ENCODE data around the gene NFATC1. TPM values are rescaled to one million over a fixed set of nuclear protein-coding genes. Genes with fewer than 3 reads are reported as not detected.
A peak's percentile ranks its signal among the peaks of the same experiment; 100 is the strongest.

Gene NFATC1
- total RNA-seq, 3 donors from 2014 or later: 62.7 to 80.8 (median 75.2) TPM

DNA sequence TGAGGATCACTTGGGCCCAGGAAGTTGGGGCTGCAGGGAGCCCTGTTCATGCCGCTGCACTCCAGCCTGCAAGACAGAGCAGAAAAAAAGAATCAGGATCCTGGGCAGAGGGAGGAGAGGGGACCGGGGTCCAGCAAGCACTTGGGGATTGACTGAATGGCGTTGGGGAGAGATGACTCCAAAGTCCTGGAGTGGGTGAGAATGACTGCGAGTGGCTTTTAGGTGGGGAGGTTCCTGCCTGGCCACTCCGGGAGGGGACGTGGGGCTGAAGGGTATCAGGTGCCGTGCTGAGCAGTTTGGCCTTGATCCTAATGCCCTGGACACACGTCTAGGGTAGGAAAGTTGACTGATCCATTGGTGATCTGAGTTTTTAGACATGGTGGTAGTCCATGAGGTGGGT is 3.5 kb upstream of the NFATC1 start:
- DNase-seq (no peak), ATAC-seq (no peak)
- peaks cover 24% of the 10 kb centered on the region for H3K4me1 Mint-ChIP-seq (ENCODE audit: low read depth)
- no peaks in the 10 kb centered on the region for H3K9me3 Mint-ChIP-seq
- no peaks in the 10 kb centered on the region for H3K36me3 Mint-ChIP-seq (ENCODE audit: insufficient read depth)
- peaks cover 4% of the 10 kb centered on the region for H3K27me3 Mint-ChIP-seq (ENCODE audit: low read depth)
- no peak overlapping the region for H3K4me3 Mint-ChIP-seq

DNA sequence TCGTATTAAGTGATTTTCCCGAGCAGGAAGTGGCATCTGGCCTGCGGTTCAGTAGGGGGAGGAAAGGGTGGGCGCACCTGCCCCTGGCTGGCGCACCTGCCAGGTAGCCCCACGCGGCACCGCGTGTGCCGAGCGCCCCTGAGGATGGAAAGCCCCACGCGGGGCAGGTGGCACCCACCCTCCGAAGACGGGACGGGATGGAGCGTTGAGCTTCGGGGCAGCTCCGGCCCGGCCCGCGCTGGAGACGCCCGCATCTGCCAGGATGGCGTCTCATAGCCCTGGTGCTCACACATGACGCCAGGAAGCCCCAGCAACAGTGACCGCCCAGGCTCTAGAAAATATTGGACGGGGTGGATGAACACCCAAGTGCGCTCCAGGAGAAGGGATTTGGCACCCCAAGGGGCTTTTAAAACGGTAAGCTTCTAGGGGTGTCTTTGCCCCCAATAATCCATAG is 2.5 kb upstream of the NFATC1 start:
- Mint-ChIP-seq H3K27me3 (ENCODE audit: low read depth) (peaks cover 4% of the 10 kb centered on the region), H3K4me1 (ENCODE audit: low read depth) (peaks cover 22% of the 10 kb centered on the region), H3K36me3 (ENCODE audit: insufficient read depth) (no peaks in the 10 kb centered on the region), H3K4me3 (peak overlapping the region; percentile 84), H3K9me3 (no peaks in the 10 kb centered on the region)
- DNase-seq: no peak
- no peak for ATAC-seq

DNA sequence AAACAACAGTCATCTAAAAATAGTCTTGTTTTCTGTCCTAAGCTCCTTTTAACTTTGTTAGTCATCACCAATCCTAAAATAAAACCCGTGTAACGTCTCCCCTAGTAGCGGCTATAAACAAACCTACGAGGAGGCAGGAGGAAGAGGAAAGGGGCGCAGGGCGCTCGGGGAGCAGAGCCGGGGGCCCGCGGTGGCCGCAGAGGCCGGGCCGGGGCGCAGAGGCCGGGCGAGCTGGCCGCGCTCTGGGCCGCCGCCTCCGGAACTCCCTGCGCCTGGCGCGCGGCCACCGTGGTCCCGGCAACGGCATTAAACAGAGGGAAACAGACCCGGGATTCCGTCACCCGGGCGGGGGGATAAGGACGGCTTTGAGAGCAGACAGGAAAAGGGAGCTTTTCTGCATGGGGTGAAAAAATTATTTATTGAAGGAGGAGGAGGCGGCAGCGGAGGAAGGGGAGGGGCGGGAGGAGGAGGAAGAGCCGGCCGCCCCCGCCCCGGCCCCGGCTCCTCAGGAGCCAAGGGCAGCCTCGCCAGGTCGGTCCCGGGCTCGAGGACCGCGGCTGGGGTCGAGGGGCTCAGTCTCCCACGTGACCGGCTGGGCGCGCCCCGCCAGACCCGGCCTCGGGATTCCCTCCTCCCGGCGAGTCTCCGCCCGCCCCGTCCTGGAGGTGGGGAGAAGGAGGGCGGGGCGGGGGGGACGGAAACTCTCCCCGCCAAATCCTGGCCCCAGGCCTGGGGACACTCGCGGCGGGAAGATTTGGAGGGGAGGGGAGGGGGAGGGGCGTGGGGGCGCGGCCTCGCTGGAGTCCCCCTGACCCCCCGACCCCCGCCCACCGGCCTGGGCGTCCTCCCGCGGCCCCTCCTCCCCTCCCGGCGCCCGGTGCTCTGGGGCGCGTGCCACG is 1.8 kb upstream of the NFATC1 start:
- Mint-ChIP-seq H3K9me3 (no peaks in the 10 kb centered on the region), H3K27me3 (ENCODE audit: low read depth) (peaks cover 4% of the 10 kb centered on the region), H3K4me3 (peak overlapping the region; percentile 84), H3K4me1 (ENCODE audit: low read depth) (peaks cover 26% of the 10 kb centered on the region), H3K36me3 (ENCODE audit: insufficient read depth) (peaks cover under 1% of the 10 kb centered on the region)
- DNase-seq (no peak), ATAC-seq (peak; percentile 6 to 8)

DNA sequence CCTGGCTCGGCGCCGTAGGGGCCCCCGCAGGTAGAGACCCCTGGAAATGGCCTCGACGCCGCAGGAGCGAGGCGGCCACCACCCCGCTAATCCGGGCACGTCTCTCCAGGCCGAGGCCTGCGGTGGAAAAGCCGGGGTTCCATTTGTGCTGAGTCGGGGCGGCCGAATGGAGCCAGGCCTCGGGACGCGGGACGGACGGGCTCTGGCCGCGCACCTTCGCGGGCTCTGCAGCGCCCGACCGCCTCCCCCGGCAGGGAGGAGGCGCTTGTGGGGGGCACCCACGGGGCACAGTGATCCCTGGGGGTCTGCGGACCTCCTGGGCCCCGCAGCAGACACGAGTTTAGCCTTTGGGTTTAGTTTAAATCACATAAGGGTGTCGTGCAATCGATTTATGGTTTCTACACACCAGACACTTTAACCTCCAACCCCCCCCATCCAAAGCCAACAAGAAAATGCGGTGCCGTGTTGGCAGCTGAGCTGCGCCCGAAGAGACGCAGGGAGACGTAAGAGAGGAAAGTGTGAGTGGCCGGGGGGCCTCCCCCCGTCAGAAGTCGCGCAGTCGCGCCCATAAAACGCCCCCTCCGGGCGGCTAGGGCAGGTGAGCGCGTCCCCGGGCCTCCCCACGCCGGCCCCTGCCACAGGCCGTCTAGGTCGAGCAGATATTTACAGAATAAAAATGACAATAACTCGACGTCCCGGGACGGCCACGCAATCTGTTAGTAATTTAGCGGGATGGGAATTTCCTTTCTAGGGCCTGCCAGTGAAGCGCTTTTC is 1.0 kb upstream of the NFATC1 start:
- Mint-ChIP-seq H3K9me3 (no peaks in the 10 kb centered on the region), H3K4me1 (ENCODE audit: low read depth) (peaks cover 25% of the 10 kb centered on the region), H3K27me3 (ENCODE audit: low read depth) (no peaks in the 10 kb centered on the region), H3K36me3 (ENCODE audit: insufficient read depth) (peaks cover 2% of the 10 kb centered on the region), H3K4me3 (peak overlapping the region; percentile 78)
- ATAC-seq: peak; percentile 50 to 55
- peak; percentile 74 for DNase-seq

DNA sequence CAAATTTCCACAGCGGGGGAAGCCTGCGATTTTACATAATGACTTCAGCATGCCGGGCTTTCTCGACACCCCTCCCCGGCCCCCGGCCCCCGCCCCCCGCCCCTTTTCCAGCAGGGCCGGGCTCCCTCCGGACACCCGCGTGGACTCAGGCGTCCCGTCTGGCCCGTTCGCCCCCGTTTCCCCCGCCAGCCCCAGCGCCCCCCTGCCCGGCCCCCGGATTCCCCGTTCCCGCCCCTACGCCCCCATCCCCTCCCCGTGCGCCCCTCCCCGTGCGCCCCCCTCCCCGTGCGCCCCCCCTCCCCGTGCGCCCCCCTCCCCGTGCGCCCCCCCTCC is 456 bp upstream of the NFATC1 start:
- DNase-seq (no peak), ATAC-seq (no peak)
- peak overlapping the region; percentile 78 for H3K4me3 Mint-ChIP-seq
- H3K36me3 Mint-ChIP-seq (ENCODE audit: insufficient read depth): peaks cover 2% of the 10 kb centered on the region
- no peaks in the 10 kb centered on the region for H3K9me3 Mint-ChIP-seq
- no peaks in the 10 kb centered on the region for H3K27me3 Mint-ChIP-seq (ENCODE audit: low read depth)
- H3K4me1 Mint-ChIP-seq (ENCODE audit: low read depth): peaks cover 25% of the 10 kb centered on the region

DNA sequence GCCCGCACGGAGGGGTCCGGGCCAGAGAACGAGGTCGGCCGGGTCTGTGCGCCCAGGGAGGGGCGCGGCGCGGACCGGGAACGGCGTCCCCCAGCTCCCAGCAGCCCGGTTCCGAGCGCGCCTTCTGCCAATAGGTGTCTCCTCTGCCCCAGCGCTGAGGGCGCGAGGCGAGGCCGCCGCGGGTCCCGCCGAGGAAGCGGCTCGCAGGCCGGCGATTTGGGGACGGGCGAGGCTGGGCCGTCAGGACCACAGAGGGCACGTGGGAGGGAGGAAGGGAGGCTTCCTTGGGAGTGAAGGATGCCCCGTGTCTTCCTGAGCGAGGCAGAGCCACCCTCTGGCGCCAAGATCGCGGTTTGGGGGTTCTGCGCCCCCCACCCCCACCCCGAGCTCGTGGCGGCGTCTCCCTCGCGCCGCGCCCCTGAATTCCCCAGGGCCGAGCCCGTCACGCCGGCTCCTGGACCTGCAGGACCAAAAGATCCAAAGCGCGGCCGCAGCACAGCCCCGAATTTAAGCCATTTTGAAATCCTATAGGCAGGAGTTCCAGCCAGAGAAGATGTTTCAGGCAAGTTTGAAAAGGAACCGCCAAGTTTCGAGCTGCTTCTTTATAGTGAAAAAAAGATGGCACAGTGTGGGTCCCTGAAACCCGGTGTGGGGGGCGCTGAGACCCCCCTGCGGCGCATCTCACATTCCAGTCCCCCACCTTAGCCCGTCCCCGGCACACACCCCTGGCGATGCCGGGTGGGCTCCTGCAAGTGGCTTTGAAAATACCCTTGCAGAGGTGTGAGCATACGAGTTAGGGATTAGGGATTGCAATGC is 909 bp downstream of the NFATC1 start:
- DNase-seq: peak; percentile 43
- peak; percentile 17 to 23 for ATAC-seq
- no peaks in the 10 kb centered on the region for H3K9me3 Mint-ChIP-seq
- peaks cover 2% of the 10 kb centered on the region for H3K36me3 Mint-ChIP-seq (ENCODE audit: insufficient read depth)
- no peaks in the 10 kb centered on the region for H3K27me3 Mint-ChIP-seq (ENCODE audit: low read depth)
- H3K4me1 Mint-ChIP-seq (ENCODE audit: low read depth): peaks cover 31% of the 10 kb centered on the region
- H3K4me3 Mint-ChIP-seq: peak overlapping the region; percentile 92

DNA sequence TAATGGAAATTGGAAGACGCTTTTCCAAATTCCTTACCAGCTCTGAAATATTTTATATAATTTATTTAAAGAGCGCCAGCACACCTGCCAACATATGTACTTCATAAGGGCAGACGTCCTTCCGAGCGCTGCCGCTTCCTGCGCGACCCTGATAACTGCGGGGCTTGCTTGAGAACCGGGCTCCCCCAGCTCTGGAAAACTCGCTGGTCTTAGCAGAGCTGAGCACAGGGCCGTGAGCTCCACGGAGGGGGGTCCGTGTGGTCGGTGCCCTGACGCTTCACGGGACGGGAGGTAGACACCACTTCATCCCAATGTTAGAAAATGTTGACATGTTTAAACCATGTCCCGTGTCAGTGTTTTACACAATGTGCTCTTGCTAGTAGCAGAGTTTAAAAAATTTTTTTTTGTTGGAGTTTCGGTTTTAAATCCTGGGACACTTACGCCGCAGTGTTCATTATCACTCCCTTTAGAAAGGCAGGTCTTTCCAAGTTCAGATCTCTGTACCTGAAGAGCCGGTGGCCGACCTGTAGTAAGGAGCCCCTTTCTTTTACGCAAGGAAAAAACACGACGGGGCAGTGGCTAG is 1.6 kb downstream of the NFATC1 start:
- no peak for DNase-seq
- no peak for ATAC-seq
- H3K4me1 Mint-ChIP-seq (ENCODE audit: low read depth): peaks cover 35% of the 10 kb centered on the region
- H3K4me3 Mint-ChIP-seq: peak overlapping the region; percentile 92
- H3K36me3 Mint-ChIP-seq (ENCODE audit: insufficient read depth): peaks cover 2% of the 10 kb centered on the region
- no peaks in the 10 kb centered on the region for H3K27me3 Mint-ChIP-seq (ENCODE audit: low read depth)
- H3K9me3 Mint-ChIP-seq: no peaks in the 10 kb centered on the region

DNA sequence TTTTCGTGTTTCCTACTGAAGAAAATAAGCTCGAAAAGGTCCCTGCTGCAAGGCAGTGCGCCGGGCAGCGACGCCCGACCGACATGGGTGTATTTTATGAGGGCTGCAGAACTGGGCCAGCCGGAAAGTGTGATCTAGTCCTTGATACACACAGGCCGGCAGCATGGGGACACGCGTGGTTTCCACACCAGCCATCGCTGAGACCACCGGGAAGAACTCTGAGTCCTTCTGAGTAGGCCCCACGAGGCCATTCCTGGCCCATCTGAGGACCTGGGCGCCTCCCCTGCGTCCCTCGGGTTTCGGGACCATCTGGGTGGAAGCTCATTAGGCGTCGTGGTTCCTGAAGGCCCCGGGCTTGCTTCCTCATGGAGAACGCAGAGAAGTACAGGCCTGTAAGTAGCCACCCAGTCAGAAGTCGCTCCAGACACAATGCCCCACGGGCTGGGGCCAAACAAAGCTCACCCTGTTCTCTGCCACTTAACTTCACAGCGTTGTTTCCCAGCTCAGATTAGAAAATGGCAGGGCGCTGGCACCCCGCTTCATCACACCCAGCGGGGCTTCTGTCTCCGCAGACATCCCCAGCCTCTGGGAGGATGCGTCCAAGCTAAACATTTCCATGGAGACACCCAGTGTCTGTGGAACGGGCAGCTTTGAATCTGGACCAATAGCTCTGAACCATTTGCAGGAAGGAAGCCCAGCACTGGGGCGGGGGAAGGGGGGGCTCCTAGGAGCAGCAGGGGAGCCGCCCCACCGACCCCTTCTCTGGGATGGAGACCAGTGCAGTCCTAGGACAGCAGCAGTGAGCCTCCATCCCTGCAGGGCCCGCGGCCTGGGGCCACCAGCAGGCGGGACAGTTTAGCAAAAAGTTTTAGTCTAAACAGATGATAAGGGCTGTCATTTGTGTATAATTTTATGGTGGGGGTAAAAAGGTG is 2.4 kb downstream of the NFATC1 start:
- peaks cover 37% of the 10 kb centered on the region for H3K4me1 Mint-ChIP-seq (ENCODE audit: low read depth)
- H3K9me3 Mint-ChIP-seq: no peaks in the 10 kb centered on the region
- no peaks in the 10 kb centered on the region for H3K27me3 Mint-ChIP-seq (ENCODE audit: low read depth)
- H3K4me3 Mint-ChIP-seq: peak overlapping the region; percentile 92
- H3K36me3 Mint-ChIP-seq (ENCODE audit: insufficient read depth): peaks cover 9% of the 10 kb centered on the region
- ATAC-seq: no peak
- DNase-seq: no peak

DNA sequence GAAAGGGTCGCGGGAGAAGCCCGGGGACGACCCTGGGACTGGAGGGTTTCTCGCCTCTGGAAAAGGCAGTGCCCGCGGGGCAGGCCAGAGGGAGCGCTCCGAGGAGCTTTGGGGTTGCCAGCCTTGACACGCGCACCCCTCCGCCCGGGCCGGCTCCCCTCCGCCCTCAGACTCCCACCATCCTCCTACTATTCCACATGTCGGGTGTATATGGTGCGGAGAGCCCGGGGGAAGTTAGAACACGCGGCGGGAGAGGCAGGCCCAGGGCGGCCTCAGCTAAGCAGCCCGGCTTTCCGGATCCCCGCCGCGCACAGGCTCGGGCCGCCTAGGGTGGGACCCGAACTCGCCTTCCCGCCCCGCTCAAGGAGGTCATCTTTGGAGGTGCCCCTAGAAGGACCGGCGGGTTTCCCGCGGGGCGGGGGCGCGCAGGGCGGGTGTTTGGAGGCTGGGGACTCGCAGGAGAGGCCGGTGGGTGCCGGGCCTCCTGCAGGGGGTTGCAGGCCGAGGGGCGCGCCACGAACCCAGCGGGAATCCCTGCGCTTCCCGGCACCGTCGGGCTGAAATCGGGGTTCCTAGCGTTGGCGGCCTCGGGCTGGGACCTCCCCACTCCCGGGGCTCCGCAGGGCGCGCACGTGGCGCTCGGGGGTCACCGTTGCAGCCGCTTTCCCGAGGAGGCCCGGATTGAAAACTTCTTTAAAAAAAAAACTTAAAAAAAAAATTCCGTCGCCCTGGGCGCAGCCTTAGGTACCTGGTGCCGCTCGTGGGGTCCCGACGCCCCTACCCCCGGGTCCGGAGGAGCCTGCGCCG is 3.7 kb downstream of the NFATC1 start:
- no peaks in the 10 kb centered on the region for H3K9me3 Mint-ChIP-seq
- H3K4me1 Mint-ChIP-seq (ENCODE audit: low read depth): peaks cover 47% of the 10 kb centered on the region
- DNase-seq (peak; percentile 24), ATAC-seq (no peak)
- H3K27me3 Mint-ChIP-seq (ENCODE audit: low read depth): no peaks in the 10 kb centered on the region
- peak overlapping the region; percentile 92 for H3K4me3 Mint-ChIP-seq
- H3K36me3 Mint-ChIP-seq (ENCODE audit: insufficient read depth): peaks cover 9% of the 10 kb centered on the region

DNA sequence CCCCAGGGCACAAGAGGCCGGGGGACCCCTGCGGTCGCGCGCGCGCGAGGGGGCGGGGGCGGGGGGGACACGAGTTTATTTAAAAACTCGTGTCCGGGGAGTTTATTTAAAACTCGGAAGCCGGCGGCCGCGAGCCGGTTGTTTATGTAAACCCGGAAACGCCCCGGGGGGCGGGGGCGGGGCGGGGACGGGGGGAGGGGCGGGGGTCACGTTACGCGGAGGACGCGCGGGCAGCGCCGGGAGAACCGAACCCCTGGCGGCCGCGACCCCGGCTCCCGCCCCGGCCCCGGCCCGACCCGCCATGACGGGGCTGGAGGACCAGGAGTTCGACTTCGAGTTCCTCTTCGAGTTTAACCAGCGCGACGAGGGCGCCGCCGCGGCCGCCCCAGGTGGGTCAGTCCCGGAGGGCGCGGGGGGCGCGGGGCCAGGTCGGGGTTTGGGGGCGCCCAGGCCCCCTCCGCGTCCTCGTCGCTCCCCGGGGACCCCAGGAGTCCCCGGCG is 4.4 kb downstream of the NFATC1 start:
- Mint-ChIP-seq H3K36me3 (ENCODE audit: insufficient read depth) (peaks cover 9% of the 10 kb centered on the region), H3K4me3 (no peak overlapping the region), H3K27me3 (ENCODE audit: low read depth) (no peaks in the 10 kb centered on the region), H3K4me1 (ENCODE audit: low read depth) (peaks cover 52% of the 10 kb centered on the region), H3K9me3 (no peaks in the 10 kb centered on the region)
- ATAC-seq: no peak
- DNase-seq: peak; percentile 63

DNA sequence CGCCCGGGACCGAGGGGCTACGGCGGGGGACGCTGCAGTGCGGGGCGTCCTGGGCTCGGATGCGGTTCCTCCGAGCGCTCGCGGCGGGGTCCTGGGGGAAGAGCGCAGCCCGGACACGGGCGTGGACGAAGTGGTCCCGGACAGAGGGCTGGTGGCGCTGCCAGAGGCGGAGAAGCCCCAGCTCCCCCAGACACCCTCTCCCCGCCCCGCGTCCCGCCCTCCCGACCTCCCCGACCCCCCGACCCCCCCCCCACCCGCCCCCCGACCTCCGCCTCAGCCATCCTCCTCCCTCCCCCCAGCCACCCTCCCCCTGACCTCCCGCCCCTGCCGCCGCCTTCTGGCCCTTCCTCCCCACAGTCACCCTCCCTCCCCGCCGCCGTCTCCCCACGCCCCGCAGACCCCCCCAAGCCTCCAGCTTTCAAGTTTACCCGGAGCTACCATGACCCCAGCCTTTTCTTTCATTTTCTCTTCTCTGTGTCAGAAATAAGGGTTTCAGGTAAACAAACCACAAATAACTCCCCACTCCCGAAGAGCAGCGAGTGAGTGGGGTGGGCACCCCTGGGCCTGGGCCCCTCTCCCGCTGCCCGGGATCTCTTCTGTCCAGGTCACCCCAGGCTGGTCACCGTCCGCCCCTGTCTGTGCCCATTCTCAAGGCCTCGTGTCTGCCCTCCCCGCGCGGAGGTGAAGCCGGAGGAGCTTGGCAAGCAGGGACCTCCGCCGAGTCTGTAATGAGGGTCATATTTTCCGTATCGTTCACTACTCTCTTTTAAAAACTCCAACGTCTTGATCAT is 5.1 kb downstream of the NFATC1 start:
- H3K4me1 Mint-ChIP-seq (ENCODE audit: low read depth): peaks cover 58% of the 10 kb centered on the region
- peaks cover 9% of the 10 kb centered on the region for H3K36me3 Mint-ChIP-seq (ENCODE audit: insufficient read depth)
- peak overlapping the region; percentile 85 for H3K4me3 Mint-ChIP-seq
- H3K9me3 Mint-ChIP-seq: no peaks in the 10 kb centered on the region
- DNase-seq (peak; percentile 57), ATAC-seq (peak; percentile 23 to 33)
- H3K27me3 Mint-ChIP-seq (ENCODE audit: low read depth): no peaks in the 10 kb centered on the region

Data from activated T-cell treated with anti-CD3 and anti-CD28 coated beads, Interleukin-2, amount 50 U/mL, for 4 hours (primary cell).